Astrocyte of the spinal cord (primary cell): ENCODE data around the gene EEFSEC.

ENCODE experiments used
- DNase-seq: peaks from one replicate; pipeline ENCODE4 v3.0.0; 2011; ENCODE audit warnings: low read depth, low spot score
- H3K4me3 ChIP-seq: 2 replicates; pipeline ENCODE4 v1.5.1; 2011; ENCODE audit warnings: low read depth, mild to moderate bottlenecking, low read length, moderate library complexity
- CTCF ChIP-seq: IDR thresholded peaks from 2 replicates; pipeline ENCODE4 v1.5.1; 2012; ENCODE audit warnings: low read depth, mild to moderate bottlenecking, low read length, inconsistent platforms
- in situ Hi-C: cut with HindIII; loops from 2 replicates; pipeline ENCODE4 v1.10.0; 2017; ENCODE audit warnings: low sequenced_read_pairs

The EEFSEC gene

GRCh38 chr3:128434524-128434923, 281.2 kb downstream of the EEFSEC start:
- in situ Hi-C loops: no loop called here
- no peak overlapping the region for H3K4me3 ChIP-seq
- no peak for DNase-seq
- no peak for TF ChIP-seq CTCF

GRCh38 chr3:128435058-128435457, 281.8 kb downstream of the EEFSEC start:
- in situ Hi-C loops: no loop called here
- H3K4me3 ChIP-seq: no peak overlapping the region
- DNase-seq: no peak
- no peak for TF ChIP-seq CTCF

- H3K4me3 ChIP-seq: no peak overlapping the region
- in situ Hi-C loops: no loop called here
- DNase-seq: no peak
- no peak for TF ChIP-seq CTCF
Observed at GRCh38 chr3:128435561-128435960, 282.3 kb downstream of the EEFSEC start.

GRCh38 chr3:128436214-128436613, 282.9 kb downstream of the EEFSEC start:
- TF ChIP-seq CTCF: no peak
- in situ Hi-C loops: no loop called here

GRCh38 chr3:128438488-128439072, 285.3 kb downstream of the EEFSEC start:
- in situ Hi-C loops: no loop called here
- TF ChIP-seq CTCF: peak; percentile 57
- no peak overlapping the region for H3K4me3 ChIP-seq
- no peak for DNase-seq

More at GRCh38 chr3:128436214-128436613, 282.9 kb downstream of the EEFSEC start:
- no peak for DNase-seq
- H3K4me3 ChIP-seq: no peak overlapping the region

GRCh38 chr3:128439226-128439625, 285.9 kb downstream of the EEFSEC start:
- DNase-seq: no peak
- H3K4me3 ChIP-seq: no peak overlapping the region
- TF ChIP-seq CTCF: no peak
- in situ Hi-C loops: no loop called here

GRCh38 chr3:128442070-128442469, 288.8 kb downstream of the EEFSEC start:
- DNase-seq: no peak
- H3K4me3 ChIP-seq: no peak overlapping the region
- in situ Hi-C loops: no loop called here
- TF ChIP-seq CTCF: no peak
